C1 segment of cervical spinal cord (tissue), 14 donors: Measurements from ENCODE around the gene MALL.
A peak's percentile ranks its signal among the peaks of the same experiment; 100 is the strongest.
"Not testable (repeated sequence)": the region's sequence is repeated elsewhere in the genome, so short reads cannot be mapped to it uniquely, and the experiment has no call there.

Experiments
- DNase-seq, 14 donors: peaks; one replicate each; lab custom pipeline; 2025; lab: John Stamatoyannopoulos, UW

The MALL gene

GRCh38 chr2:110120171-110121051, 4.8 kb upstream of the MALL start:
- DNase-seq = no peak

DNA sequence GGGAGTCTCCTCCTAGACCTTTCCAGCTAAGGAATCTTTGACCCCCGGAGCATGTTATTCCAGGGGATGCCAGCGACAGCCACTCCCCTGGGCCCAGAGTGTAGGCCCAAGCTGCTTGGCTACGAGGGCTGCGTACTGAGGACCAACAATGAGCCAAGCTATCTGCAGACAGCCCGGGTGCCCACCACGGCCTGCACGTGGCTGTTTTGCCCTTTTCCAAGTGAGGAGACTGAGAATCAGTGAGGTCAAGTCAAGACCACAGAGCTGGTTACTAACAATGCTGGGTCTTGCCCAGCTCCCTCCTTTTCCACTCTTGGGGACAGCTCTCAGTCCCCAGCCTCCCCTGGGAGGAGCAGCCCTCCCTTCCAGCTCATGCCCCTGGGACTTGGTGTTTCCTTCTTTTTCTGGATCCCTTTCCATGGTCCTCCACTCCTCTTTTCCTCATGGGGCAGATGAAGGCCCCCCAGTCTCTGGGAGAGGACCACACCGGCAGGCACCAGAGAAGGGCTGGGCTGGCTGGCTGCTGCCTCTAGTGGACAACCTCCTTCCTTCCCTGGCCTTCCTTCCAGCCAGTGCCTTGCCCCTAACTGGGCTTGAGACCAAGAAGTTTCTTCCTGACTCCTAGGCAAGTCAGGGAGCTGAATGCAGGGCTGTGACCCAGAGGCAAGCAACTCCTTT, 550 bp upstream of the MALL start:
- DNase-seq = peak in 1 of 14 donors; percentile 13

DNA sequence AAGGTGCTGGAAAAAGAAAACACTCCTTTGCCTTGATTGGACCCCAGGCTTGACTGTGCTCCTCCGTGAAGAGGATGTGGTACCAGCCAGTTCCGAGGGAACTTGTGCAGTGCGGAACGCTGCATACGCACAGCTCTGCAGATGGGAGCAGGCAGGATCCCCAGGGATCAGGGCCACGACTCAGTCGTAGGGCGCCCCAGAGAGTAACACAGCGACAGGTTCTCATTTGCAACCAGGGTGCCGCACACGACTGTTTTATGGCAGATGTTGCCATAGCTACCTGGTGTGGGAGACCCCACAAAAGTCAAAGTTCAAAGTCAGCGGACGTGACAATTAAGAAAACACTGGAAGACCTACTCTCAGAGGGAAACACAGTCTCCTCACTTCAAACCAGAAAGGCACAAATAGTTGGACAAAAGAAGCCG, 779 bp downstream of the MALL start:
- DNase-seq = no peak

GRCh38 chr2:110113961-110114591, 1.5 kb downstream of the MALL start:
- DNase-seq = no peak

DNA sequence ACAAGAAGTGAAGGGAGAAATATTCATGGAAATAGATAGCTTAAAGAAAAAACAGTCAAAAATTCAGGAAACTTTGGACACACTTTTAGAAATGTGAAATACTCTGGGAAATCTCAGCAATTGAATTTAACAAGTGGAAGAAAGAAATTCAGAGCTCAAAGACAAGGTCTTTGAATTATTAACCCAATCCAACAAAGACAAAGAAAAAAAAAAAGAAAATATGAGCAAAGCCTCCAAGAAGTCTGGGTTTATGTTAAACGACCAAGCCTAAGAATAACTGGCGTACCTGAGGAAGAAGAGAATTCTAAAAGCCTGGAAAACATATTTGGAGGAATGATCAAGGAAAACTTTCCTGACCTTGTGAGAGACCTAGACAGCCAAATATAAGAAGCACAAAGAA, 7.3 kb downstream of the MALL start:
- DNase-seq = not testable (repeated sequence)

DNA sequence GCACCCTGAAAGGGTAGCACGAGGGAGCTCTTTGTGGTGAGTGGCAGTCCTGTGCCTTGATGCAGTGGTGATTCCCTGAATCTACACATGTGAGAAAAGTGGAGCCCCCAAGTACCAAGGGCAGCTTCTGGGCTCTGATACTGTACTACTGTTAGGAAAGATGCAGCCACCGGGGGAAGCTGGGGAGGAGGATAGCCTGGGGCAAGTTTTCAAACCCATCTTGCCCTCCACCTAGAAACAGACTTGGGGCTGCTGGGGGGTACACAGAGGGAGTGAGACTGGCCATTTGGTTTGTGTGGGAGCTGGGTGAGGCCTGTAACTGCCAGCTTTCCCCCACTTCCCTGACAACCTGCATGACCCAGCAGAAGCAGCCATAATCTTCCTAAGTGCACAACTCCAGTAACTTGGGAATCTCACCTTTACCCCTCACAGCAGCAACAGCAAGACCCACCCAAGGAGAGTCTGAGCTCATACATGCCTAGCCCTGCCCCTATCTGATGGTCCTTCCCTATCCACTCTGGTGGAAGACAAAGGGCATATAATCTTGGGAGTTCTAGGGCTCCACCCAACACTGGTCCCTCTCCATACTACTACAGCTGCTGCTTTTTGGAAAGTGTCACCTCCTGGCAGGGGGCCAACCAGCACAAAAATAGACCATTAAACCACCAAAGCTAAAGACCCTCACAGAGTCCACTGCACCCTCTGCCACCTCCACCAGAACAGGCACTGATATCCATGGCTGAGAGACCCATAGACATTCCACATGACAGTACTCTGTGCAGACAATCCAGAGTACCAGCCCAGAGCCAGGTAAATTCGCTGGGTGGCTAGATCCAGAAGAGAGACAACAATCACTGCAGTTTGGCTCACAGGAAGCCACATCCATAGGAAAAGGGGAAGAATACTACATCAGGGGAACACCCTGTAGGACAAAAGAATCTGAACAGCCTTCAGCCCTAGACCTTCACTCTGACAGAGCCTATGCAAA, 8.2 kb downstream of the MALL start:
- no peak for DNase-seq

- no peak for DNase-seq
Observed at GRCh38 chr2:110106642-110107041, 9.0 kb downstream of the MALL start.

DNA sequence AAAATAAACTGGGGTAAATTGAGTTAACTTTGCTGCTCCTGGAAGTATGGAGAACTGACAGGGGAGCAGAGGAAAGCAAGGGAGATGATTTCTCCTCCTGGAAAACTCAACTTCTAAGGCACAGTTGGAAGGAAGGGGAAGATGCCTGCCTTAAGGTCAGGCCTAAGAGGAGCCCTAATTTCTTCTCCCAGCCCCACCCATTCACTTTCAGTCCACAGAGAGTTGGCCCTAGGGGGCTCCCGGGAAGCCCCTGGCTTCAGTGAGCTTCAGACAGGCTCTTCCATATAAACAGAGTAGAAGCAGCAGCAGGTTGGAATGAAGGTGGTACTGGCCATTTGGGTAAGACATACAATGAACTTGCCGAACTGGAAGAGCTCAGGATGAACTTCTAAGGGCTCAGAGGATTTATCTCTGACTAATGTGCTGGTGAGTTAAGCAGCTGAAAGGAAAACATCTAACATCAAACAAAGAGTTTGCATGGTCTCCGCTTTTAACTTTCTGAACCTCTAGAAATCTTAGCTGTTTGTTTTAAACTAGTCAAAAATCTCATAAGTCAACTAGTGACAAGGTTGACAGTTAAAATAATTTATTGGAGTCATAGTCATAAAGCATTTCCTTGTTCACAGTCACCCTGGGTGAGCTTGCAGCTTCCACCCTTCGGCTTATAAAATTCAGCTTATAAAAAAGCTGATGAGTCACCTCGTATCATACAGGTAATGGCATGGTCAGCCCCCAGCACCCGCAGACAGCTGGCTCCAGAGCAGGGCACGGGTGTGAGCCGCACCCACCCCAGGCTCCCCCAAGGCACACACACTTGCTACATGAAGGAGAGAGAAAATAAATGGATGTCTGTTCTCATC, 9.8 kb downstream of the MALL start:
- DNase-seq = no peak

- no peak for DNase-seq
Observed at GRCh38 chr2:110105183-110105582, 10.4 kb downstream of the MALL start.

DNA sequence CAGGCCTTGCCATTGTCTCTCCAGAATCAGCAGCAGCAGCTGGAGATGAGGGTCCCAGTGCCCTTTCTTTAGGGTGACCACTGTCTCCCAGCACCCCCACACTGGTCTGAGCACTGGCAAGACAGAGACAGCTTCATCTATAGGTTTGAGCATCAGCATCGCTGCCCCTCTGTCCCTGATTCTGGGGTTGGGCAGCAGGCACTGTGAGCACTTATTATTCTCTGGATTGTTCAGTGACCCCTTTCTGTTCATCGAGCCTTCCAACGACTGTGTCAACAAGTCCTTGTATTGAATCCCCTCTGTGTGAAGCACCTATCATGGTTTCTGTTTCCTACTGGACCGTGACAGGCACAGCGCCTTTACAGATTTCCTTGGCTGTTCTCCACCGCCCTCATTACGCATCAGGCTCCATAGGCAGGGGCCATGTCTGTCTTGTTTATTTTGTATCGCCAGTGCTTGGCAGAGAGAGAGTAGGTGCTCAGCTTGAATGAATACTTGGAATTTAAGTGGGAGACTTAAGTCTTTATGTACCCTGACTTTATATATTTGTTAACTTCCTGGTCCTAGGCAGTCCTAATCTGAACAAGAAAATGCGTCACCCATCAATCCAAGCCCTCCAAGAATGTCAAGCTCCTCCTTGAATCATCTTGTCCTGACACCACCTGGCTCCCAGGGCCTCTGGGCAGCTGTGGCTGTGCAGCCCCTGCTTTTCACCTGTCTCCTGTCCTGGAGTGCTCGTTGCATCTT, 11.4 kb downstream of the MALL start:
- no peak for DNase-seq

DNA sequence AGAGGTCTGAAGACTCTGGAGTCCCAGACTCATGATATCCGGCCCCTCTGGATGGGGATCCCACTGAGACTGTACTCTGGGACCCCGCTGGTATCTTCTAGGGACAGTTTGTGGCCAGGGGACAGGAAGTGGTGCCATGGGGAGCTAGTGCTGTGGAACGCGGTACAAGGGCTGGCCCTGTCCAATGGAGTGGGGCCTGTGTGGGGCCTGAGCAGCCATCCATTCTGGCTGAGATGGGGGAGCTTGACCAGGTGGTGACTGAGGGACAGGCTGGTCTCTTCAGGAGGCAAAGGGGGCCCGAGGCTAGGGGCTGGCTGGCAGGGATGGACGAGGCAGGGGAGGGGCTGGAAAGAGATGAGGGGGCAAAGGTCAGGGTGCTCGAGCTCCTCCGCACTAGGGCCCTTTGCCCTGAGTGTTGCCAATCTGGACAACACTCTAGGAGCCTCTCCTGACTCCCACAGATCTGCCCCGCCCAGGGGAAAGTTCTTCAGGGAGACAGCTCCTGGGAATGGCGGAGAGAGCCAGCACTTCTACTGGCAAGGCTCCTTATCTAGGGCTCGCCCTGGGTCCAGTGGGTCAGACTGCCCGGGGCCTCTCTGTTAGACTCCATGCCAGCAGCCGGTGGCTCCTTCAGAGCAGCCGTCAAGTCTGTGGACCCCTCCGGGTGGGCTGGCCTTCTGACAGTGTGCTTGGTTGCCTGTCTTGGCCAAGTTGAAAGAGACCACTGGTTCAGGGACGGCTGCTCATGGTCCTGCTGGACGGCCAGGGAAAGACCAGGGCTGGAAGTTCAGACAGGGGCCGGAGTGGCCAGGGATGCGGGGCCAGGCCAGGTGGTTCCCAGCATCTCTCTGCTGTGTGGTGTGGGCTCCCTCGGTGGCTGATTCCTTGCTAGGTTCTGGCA, 12.3 kb downstream of the MALL start:
- no peak for DNase-seq

DNA sequence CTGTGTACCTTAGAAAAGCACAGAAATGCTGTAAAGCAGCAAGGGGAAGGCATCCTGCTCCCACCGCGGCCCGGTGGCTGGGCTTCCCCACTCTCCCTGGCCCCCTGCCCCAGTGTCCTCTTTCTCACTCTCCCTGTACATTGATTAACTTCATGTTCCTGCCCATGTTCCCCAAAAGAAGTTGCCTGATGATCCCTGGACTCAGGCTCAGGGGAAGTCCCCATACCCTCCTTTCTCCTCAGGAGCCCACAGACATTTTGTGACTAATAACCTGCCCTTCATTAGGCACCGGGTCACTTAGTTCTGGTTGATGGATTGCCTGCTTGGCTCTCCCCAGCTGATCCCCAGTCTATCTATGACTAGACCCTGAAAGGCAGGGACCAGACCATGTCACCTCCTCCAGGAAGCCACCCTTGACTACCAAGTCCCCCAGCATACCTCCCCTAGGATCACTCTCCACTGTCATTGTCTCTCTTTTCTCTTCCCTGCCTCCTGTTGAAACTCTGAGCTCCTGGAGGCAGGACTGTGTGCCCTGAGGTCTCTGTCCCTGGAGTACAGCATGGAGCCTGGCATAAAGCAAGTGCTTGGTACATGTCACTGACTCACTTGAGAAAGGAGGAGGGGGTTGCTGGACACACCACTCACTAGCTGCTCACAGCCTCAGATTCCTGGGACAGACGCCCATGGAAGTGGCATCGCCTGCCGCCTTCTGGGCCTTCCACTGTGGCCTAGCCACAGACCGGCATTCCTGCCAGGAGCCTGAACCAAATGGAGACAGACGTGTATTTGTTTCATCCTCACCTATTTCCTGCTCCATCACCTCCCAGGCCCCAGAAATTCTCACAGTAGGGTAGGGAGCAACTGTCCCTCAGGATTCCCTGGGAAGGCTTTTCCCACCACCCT, 13.5 kb downstream of the MALL start:
- no peak for DNase-seq

GRCh38 chr2:110101280-110101844, 14.3 kb downstream of the MALL start:
- DNase-seq = peak in 9 of 14 donors; percentile 12 to 81 (median 31)

GRCh38 chr2:110100880-110101279, 14.7 kb downstream of the MALL start:
- not testable (repeated sequence) for DNase-seq

DNA sequence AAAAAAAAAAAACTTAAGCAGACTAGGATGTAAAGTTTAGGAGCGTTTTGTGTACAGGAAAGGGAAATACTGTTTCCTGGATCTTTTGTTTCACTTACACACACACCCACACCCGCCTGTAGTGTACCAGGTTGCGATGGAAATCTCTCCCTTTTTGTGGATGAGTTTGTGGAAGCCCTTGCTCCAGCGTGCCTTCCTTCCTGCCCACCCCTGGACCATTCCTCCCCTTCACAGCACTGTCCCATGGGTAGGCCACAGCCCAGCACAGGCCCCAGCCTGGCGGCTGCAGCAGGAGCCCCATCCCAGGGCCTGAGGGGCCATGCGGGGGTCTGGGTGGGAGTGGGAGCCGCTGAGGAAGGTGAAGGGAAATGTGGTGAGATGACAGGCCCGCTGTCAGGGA, 15.1 kb downstream of the MALL start:
- no peak for DNase-seq

- no peak for DNase-seq
Observed at GRCh38 chr2:110099471-110100225, 16.0 kb downstream of the MALL start.
